ENCODE data around the gene C11orf42.

Gene C11orf42, protein sequence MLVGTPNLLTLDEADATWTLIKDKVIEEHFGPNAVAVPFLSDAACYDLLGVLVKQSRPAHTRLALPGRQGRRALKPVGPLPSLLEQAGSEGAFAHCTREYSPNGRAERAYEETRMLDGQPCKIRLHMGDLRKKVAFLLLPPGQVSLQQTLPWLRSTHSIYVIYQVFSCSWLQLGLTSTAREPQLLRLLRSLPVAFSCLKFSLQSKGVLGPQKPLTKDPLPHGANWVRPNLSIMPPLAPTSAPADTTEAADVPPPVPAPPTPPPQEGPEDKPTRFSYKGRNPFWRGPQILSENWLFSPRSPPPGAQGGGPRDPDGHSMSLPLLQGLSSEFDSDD

DNA sequence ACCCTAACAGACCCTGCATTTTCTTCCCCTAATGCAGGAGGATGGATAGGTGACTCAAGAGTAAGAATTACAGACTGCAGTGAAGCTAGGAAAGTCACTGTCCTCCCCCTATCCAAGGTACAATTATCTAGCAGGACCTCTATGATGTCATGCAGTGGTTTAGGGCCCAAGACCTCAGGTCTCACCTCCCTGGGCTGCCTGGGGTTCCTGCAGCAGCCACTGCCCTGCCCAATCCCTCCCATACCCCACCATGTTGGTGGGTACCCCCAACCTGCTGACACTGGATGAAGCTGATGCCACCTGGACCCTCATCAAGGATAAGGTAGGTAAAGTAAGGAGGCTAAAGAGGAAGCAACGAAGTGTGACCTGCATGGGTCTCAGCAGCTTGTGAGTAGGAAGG lies at the start of gene C11orf42:
Gene C11orf42, plus strand, starts transcription at position 192 of the 400 bp plus-strand sequence. Its CDS starts 59 bp downstream, at position 251.
- DNase-seq, result no peak

DNA sequence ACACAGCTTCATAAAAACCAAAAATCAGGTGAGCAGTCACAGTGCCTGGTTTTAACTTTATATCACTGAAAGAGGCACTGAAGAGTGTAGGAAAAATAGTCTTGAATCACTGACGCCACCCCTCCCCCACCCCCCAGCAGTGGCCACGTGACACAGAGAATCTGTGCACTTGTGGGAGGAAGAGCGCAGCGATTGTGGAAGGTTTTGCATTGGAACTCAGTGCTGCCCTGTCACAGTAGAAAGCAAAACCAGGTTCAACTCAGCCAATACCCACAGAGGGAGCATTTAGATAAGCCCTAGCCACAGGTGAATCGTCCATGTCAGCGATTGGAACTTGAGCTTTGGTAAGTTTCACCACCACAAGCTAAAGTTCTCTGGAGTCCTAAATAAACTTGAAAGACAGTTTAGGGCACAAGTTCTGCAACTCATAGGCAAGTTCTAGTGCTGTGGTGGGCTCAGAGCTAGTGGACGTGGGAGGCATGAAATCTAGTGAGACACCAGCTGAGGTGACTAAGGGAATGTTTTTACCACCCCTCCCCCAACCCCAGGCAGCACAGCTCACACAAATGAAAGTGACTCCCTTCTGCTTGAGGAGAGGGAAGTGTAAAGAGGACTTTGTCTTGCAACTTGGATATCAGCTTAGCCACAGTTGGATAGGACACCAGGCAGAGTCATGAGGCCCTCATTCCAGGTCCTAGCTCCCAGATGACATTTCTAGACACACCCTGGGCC lies 48.6 kb upstream of the C11orf42 start:
- no peak for DNase-seq

- no peak for DNase-seq
Observed at GRCh38 chr11:6170226-6170625, 35.1 kb upstream of the C11orf42 start, which contains the start of gene OR52B2. Gene OR52B2 (minus strand): TSS chr11:6170326. CDS start chr11:6170326, 0 bp downstream.

- no peak for DNase-seq
Observed at GRCh38 chr11:6175440-6175839, 29.9 kb upstream of the C11orf42 start.

GRCh38 chr11:6191742-6192141 lies 13.6 kb upstream of the C11orf42 start:
- DNase-seq, result no peak

DNA sequence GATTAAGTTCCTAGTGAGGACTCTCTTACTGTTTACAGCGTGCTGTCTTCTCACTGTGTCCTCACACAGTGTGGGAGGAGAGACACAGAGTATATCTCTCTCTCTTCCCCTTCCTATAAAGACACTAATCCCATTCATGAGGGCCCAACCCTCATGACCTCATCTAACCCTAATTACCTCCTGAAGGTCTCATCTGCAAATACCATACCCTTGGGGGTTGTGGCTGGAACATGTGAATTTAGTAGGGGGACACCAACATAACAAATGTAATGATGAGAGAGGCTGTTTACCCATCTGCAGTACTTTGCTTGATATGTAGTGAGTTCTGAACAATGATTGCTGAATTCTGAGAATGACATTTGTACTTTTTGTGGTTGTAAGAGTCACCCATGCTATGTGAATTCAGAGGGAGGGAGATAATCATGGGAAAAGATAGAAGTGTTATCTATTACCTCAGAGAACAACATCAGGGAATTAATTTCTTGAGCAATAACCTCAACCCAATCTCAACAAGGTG lies 11.2 kb upstream of the C11orf42 start:
- DNase-seq, result no peak

DNA sequence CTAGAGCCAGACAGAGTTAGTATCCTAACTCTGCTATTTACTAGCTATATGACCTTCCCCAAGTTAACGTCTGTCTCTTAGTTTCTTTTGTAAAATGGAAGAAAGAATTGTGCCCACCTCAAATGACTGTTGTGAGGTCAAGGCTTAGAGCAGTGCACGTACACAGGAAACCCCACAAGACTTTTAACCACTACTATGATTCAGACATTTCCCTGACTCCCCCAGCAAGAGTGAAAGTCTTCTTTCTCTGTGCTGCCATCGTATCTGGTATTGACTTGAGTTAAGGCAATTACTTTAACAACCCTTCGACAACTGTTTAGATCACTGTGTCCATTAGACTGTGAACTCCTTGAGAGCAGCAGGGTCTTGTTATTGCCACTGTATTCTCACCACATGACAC lies 9.0 kb upstream of the C11orf42 start:
- DNase-seq, result peak; percentile 57

DNA sequence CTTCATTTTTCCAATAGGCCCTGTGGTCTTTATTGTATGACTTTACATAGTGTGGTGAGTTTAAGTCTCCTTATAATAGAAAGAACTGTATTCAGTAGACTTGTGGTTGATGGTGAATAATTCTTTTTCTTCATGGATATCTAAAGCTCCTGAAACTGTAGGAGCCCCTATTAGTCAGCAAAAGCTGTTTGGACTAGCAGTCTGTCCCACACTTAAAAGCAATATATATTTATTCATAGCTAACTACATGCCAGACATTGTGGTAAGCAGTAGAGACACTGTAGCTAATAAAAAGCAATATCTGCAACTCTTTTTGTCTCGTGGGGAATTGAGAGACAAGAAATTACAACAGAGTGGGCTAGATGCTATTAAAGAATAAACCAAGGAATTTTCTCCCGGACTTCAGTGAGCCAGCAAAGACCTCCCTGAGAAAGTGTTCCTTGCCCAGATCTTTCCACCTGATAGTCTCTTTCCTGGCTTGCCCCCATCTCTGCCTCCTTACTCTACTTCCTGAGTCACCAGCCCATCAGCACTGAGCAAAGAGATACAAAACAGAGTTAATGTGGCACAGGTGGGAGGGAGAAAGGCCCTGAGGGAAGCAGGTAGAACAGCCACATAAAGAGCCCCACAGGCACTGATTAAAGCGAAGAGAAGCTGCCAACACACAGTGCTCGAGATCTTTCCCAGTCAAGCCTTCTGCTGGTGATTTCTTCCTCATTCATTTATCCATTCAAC lies 7.7 kb upstream of the C11orf42 start:
- no peak for DNase-seq

- DNase-seq, result no peak
Observed at GRCh38 chr11:6199174-6199810, 6.1 kb upstream of the C11orf42 start, which contains the start of gene OR52W1. Gene OR52W1 (plus strand): TSS chr11:6199224. CDS start chr11:6199224, 0 bp downstream.

DNA sequence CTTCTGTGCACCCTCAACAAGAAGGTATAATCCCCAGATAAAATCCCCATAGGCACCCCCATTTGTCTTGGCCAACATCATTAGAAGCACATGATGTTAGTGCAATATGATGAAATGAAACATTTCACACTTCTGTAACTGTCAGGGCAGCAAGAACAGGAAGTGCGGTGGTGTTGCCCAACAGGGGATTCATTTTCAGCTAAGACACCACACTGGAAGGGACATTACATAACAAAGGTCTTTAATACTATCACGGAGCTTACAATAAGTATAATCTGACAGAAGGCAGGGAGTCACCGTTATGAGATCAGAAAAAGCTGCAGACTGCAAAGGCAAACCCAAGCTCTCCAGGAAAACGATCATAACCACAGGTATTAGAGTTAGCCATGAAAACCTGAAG lies 4.4 kb upstream of the C11orf42 start:
- DNase-seq, result peak; percentile 20

DNA sequence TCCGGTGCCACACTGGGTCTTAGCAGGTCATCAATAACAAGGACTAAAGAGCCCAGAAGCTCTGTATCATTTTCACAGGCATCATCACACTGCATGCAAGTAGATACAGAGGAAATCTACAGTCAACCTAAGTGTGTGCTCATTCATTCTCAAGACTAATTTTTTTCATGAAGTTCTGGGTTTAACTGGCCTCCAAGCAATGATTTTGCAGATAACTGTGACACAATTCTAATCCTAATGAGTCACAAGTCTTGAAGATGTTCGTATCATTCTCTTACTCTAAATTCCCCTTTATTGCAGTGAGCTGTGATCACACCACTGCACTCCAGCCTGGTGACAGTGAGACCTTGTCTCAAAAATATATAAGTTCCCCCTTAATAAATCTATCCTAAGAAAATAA lies 3.9 kb upstream of the C11orf42 start:
- peak; percentile 44 for DNase-seq

DNA sequence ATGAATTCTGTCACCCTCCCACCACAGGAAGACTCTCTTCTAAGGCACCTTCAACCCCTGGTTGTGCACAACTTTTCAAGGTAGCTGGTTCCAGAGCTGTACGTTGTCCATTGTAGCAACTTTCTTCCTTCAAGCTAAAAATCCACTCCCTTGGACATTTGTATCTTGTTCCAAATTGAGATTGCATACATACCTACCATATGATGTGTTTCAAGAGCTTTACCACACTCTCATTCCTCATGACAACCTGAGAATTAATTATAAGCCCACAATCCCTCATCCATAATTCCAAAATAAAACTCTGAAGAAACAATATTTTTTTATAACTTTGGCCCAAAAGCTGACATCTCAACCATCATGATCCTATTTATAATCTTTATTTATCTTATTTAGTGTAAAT lies 3.3 kb upstream of the C11orf42 start:
- no peak for DNase-seq

GRCh38 chr11:6203327-6203726 lies 2.0 kb upstream of the C11orf42 start:
- peak; percentile 41 for DNase-seq

- no peak for DNase-seq
Observed at GRCh38 chr11:6204706-6205105, 651 bp upstream of the C11orf42 start.

DNA sequence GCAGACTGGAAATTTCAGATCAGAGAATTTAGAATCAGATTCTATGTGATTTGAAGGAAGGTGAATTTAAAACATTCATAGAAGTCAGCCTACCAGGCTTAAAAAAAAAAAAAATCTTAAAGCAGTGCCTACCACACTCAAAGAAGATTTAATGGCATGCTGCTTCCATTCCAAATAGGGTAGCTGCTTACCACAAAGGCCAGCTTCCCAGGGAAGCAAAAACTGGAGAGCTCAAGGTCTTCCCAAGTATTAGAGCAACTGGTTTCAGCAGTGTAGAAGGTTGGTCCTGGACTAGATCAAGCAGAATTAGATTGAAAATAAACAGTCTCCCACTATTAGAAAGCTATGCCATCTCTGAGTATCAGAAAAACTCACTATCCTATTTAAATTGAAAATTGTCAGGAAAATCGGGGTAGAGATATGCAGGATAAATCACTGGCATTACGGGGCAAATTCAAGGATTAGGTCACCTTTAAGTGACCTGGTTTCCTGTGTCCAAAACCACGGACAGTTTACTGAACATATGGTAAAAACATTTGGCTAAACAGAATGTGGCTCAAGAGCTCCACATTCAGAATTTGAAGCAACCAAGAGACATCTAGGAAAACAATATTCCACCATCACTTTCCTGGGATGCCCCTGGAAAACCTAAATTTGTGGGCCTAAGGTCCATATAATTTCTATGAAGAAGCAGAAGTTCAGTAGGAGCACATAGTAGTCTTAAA lies 1.3 kb downstream of the C11orf42 start:
- DNase-seq, result no peak

DNA sequence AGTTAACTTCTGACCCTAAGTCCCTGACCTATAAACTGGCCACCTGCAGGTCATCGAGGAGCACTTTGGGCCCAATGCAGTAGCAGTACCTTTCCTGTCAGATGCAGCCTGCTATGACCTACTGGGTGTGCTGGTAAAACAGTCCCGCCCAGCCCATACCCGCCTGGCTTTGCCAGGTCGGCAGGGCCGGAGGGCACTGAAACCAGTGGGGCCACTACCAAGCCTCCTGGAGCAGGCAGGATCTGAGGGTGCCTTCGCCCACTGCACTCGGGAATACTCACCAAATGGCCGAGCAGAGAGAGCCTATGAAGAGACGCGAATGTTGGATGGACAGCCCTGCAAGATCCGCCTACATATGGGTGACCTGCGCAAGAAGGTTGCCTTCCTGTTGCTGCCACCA lies 4.4 kb downstream of the C11orf42 start:
- DNase-seq, result no peak

DNA sequence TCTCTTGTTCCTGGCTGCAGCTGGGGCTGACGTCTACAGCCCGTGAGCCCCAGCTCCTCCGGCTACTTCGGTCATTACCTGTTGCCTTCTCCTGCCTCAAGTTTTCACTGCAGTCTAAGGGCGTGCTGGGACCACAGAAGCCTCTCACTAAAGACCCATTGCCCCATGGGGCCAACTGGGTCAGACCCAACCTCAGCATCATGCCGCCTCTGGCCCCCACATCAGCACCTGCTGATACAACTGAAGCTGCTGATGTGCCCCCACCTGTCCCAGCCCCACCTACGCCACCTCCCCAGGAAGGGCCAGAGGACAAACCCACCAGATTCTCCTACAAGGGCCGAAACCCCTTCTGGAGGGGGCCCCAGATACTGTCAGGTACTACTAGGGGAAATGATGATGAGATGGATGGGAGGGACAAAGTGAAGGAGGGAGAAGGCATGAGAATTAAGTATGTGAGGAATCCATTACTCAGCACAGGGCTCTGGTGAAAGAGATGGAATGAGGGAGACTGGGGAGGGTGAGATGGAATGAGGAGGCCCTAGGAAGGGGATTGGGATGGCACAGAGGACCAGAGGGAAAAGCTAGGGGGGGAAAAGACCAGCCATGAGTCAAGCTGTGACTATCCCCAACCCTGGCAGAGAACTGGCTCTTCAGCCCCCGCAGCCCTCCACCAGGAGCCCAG lies 5.1 kb downstream of the C11orf42 start:
- DNase-seq, result no peak

DNA sequence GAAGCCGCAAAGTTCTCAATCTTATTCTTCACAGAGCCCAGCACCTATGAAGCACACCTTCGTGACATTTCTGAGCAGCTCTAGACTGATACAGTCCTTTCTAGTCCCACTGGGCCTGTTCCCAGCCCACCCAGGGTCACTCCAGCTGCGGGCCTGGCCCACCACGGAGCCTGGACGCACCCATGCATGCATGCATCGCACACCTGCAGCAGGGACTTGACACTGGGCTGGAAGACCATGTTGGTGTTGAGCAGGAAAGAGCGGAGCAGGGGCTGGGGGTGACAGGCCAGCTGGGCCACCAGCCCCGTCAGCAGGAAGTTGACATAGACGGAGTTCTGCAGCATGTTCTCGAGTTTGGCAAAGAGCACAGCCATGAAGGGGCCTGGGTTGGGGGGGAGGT lies 9.2 kb downstream of the C11orf42 start:
- no peak for DNase-seq

DNA sequence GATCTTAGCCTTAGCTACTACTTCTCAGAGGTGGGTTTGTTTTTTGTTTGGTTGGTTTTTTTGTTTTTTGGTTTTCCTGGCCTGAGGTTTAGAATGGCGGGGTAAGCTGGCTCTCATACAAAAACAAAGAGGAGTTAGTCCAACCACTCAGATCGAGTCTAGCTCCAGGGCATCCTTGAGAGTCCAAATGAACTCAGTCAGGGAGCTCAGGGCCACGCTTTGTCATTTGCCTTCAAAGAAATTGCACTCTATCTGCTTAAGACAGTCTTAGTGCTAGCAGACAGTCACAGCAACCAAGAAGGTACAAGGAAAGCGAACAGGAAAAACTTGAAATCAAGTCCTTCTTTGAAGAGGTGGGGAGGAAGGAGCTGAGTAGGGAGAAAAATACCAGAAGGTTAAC lies 11.1 kb downstream of the C11orf42 start:
- no peak for DNase-seq

DNA sequence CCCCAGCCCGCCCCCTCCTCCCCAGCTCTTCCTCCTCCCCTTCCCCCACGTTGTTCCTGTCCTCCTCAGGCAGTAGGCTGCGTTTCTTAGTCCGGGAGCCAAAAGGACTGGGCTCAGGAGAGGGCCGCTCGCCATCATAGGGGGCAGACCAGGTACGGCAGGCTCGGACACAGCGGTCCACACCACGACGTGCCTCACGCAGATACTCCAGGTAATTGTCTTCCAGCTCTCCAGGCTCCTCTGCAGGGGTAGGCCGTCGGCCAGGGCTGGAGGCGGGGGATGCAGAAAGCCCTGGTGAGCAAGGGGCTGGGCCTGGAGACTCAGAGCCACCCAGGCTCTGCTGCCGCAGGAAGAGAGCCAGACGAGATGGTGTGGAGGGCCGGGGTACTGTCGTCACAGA lies 12.4 kb downstream of the C11orf42 start:
- DNase-seq, result no peak

DNA sequence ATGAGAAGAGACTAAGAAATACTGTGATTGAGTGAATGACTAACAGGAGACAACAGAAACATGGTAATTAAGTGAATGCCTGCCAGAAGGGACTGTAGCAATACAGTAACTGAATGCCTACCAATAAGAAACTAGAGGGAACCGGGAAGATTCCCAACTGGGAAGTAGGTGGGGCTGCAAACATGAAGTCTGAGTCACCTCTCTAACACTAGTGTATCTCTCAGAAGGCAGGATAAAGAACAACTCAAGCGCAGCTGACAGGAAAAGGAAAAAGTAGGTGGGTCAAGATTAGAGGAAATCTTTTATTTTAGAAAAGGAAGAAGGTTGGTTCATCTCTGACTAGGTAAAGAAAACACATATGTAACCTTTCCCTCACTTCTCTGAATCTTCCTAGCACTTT lies 14.0 kb downstream of the C11orf42 start:
- DNase-seq, result no peak

Data from activated CD4-positive, alpha-beta T cell treated with anti-CD3 and anti-CD28 coated beads, Interleukin-2, Interleukin-6, amounts not matched to agents 100 ng/mL and 50 ng/mL, durations not matched to agents 16 hours and 8 hours (primary cell).